Measurements from ENCODE around the gene ICE1. TPM values are rescaled to one million over a fixed set of nuclear protein-coding genes. Genes with fewer than 3 reads are reported as not detected.

The ICE1 gene
- total and polyA plus RNA-seq, 10 donors: 4.9 to 42.7 (median 31.3) TPM

DNA sequence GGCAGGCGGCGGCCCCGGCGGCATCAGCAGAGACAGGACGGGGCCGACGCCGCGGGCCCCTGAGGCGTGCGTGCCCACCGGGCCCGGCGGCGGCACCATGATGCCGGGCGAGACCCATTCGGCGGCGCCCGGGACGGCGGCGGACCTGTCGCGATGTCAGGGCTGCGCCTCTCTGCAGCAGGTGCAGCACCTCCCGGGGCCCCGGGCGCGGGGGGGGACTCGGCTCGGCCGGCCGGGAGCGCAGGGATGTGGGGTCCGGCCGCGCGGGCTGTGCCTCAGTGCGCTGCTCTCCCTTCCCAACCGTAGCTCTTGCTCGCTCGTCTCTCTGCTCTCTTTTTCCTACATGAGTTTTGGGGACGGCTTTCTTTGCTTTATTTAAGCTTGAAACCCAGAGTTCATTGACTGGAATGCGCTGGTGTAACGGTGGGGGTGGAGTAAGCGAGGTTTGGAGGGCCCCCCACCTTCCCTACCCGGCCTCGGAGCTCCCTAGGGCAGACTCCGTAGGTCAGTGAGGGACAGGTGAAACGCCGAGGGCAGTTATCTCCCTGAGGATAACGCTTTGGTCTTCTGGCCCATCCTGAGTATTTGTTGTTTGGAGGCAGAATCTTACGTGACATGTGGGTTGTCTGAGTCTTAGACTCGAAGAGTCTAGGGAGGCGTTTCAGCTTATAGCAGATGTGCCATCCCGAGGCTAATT lies 490 bp downstream of the ICE1 start:
- no peaks in the 10 kb centered on the region for H3K9me3 ChIP-seq
- TF ChIP-seq POLR2A (IDR thresholded peaks at IDR 0.05) (no peak), POLR2AphosphoS5 (IDR thresholded peaks at IDR 0.05) (no peak)
- TF ChIP-seq, protein P1, sequence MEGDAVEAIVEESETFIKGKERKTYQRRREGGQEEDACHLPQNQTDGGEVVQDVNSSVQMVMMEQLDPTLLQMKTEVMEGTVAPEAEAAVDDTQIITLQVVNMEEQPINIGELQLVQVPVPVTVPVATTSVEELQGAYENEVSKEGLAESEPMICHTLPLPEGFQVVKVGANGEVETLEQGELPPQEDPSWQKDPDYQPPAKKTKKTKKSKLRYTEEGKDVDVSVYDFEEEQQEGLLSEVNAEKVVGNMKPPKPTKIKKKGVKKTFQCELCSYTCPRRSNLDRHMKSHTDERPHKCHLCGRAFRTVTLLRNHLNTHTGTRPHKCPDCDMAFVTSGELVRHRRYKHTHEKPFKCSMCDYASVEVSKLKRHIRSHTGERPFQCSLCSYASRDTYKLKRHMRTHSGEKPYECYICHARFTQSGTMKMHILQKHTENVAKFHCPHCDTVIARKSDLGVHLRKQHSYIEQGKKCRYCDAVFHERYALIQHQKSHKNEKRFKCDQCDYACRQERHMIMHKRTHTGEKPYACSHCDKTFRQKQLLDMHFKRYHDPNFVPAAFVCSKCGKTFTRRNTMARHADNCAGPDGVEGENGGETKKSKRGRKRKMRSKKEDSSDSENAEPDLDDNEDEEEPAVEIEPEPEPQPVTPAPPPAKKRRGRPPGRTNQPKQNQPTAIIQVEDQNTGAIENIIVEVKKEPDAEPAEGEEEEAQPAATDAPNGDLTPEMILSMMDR (IDR thresholded peaks at IDR 0.05 in 8 of 11, conservative IDR thresholded peaks at IDR 0.05 in 3 of 11): no peak
- 0 to 1% (median 1%) methylated on average over 29 to 58 of the region's 58 CpGs for WGBS, 5 donors
- peak overlapping the region; percentile 92 to 99 (median 97) for H3K27ac ChIP-seq
- no peak for DNase-seq
- H3K4me3 ChIP-seq: peak overlapping the region; percentile 84 to 100 (median 98)
- no peaks in the 10 kb centered on the region for H3K36me3 ChIP-seq
- intact Hi-C loops (cut with DNase I; ENCODE audit: low total_unique reads): no loop called here
- peaks cover 25 to 82% (median 50%) of the 10 kb centered on the region in 6 donors for H3K4me1 ChIP-seq
- no peaks in the 10 kb centered on the region for H3K27me3 ChIP-seq (replicated peaks in 1 of 7)

DNA sequence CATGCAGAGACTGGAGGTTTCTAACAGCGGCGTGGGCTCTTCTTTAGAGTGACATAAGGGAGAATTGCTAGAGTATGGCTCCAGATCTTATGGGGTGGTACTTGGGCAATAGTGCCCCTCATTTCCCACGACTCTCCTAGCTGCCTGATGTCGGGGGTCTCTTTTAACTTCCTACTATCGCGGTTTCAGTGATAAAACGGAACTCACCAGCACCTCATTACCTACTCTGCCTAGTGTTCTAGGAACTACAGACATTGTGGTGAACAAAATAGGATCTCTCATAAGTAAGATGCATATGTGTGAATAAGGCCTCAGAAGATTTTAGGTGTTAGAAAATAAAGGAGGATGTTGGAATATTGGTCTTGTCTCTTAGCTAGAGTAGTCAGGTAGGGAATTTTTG lies 1.1 kb downstream of the ICE1 start:
- H3K36me3 ChIP-seq: no peaks in the 10 kb centered on the region
- intact Hi-C loops (cut with DNase I; ENCODE audit: low total_unique reads): no loop called here
- no peaks in the 10 kb centered on the region for H3K27me3 ChIP-seq (replicated peaks in 1 of 7)
- H3K4me3 ChIP-seq: peak overlapping the region; percentile 84 to 100 (median 98)
- no peak overlapping the region for H3K27ac ChIP-seq
- TF ChIP-seq, protein P1 (IDR thresholded peaks at IDR 0.05 in 8 of 11, conservative IDR thresholded peaks at IDR 0.05 in 3 of 11): no peak
- no peak for TF ChIP-seq POLR2A (IDR thresholded peaks at IDR 0.05)
- TF ChIP-seq POLR2AphosphoS5 (IDR thresholded peaks at IDR 0.05): no peak
- H3K4me1 ChIP-seq: peaks cover 25 to 88% (median 50%) of the 10 kb centered on the region in 6 donors
- H3K9me3 ChIP-seq: no peaks in the 10 kb centered on the region
- WGBS, 5 donors: 23 to 30% (median 27%) methylated on average over 7 of the region's 7 CpGs
- DNase-seq: no peak

DNA sequence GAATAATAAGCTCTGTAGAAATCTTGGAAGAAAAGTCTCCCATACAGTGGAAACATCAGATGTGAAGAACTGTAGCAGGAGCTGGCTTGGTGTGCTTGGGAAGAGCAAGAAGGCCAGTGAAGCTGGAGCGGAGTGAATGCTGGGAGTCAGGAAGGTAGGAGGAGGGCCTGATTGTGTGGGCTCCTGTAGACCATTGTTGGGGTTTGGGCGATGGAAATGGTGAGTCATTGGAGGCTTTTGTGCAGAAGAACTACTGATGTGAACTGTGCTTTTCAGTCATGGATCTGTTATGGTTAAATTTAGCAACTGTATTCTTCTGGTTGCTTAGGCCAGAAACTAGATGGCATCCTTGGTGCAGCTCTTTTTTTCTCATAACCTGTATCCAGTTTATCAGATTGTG lies 2.3 kb downstream of the ICE1 start:
- intact Hi-C loops (cut with DNase I; ENCODE audit: low total_unique reads): no loop called here
- TF ChIP-seq, protein P1 (IDR thresholded peaks at IDR 0.05 in 8 of 11, conservative IDR thresholded peaks at IDR 0.05 in 3 of 11): no peak
- TF ChIP-seq POLR2AphosphoS5 (IDR thresholded peaks at IDR 0.05) (no peak), POLR2A (IDR thresholded peaks at IDR 0.05) (no peak)
- Histone ChIP-seq H3K27me3 (replicated peaks in 1 of 7) (no peaks in the 10 kb centered on the region), H3K4me3 (peak overlapping the region in 1 of 8 donors; percentile 84), H3K9me3 (no peaks in the 10 kb centered on the region), H3K27ac (no peak overlapping the region), H3K4me1 (peaks cover 25 to 90% (median 52%) of the 10 kb centered on the region in 6 donors), H3K36me3 (peaks cover 0 to 4% (median 0%) of the 10 kb centered on the region in 6 donors)
- no peak for DNase-seq
- whole genome bisulfite sequencing, 5 donors: 72 to 90% (median 83%) methylated on average over 2 of the region's 2 CpGs

DNA sequence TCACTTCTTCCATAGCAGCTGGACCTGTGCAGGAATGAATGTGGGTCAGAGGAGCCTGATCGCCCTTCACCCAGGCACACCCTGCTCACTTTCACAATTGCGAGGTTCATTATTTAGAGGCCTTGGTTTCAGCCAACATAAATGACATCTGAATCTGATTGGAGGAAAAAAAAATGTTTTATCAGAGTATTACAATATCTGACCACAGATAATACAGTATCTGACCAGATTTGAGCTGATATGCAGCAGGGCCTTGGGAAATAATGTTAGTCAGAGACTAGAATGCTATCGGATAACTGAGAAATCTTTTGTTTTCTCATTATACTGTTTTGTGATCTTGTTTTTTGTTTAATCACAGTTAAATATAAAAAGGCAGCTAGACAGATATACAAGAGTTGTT lies 7.7 kb downstream of the ICE1 start:
- no peak for DNase-seq
- TF ChIP-seq POLR2A (IDR thresholded peaks at IDR 0.05) (no peak), POLR2AphosphoS5 (IDR thresholded peaks at IDR 0.05) (no peak)
- TF ChIP-seq, protein P1 (IDR thresholded peaks at IDR 0.05 in 8 of 11, conservative IDR thresholded peaks at IDR 0.05 in 3 of 11): no peak
- H3K27ac ChIP-seq: no peak overlapping the region
- 85 to 94% (median 93%) methylated on average over 3 of the region's 3 CpGs for WGBS, 5 donors
- H3K27me3 ChIP-seq (replicated peaks in 1 of 7): no peaks in the 10 kb centered on the region
- intact Hi-C loops (cut with DNase I; ENCODE audit: low total_unique reads): no loop called here
- H3K36me3 ChIP-seq: peaks cover 0 to 4% (median 0%) of the 10 kb centered on the region in 6 donors
- no peaks in the 10 kb centered on the region for H3K9me3 ChIP-seq
- H3K4me1 ChIP-seq: peaks cover 5 to 100% (median 53%) of the 10 kb centered on the region in 6 donors
- no peak overlapping the region for H3K4me3 ChIP-seq

Data from spleen (tissue), 11 donors.